Thyroid gland (tissue), 4 donors: ENCODE data around the gene CHST13. TPM values are rescaled to one million over a fixed set of nuclear protein-coding genes. Genes with fewer than 3 reads are reported as not detected.

Source experiments
- DNase-seq, 2 donors: peaks; one replicate each; pipeline ENCODE4 v3.0.0-alpha.2; 2019
- H3K27ac ChIP-seq, 3 donors: fragments of 200-600 bp; sonication (generic); 1 replicate in 2 of 3; 2 replicates in 1 of 3; pipeline ENCODE4 v1.5.1; 2016 to 2019; ENCODE audit warnings: mild to moderate bottlenecking in 1 of 3, moderate library complexity in 1 of 3
- H3K27me3 ChIP-seq: fragments of 200-600 bp; sonication (generic); one replicate; pipeline ENCODE4 v1.5.1; 2019
- H3K36me3 ChIP-seq, 2 donors: fragments of 200-600 bp; sonication (generic); one replicate each; pipeline ENCODE4 v1.5.1; 2016 to 2019
- H3K4me1 ChIP-seq, 2 donors: fragments of 200-600 bp; sonication (generic); one replicate each; pipeline ENCODE4 v1.5.1; 2017 to 2019
- H3K4me3 ChIP-seq, 3 donors: fragments of 200-600 bp; sonication (generic); replicated peaks in 1 of 3; 1 replicate in 2 of 3; 2 replicates in 1 of 3; pipeline ENCODE4 v1.5.1; 2016; ENCODE audit warnings: mild to moderate bottlenecking in 1 of 3
- H3K9me3 ChIP-seq: fragments of 200-600 bp; sonication (generic); one replicate; pipeline ENCODE4 v1.5.1; 2017
- POLR2A ChIP-seq, 2 donors: fragments of 450-650 bp; IDR thresholded peaks; one replicate each; pipeline ENCODE4 v1.6.1; 2017; ENCODE audit warnings: antibody characterized with exemption in 2 of 2, mild to moderate bottlenecking in 2 of 2, moderate library complexity in 1 of 2
- WGBS, 2 donors: methylation state at CpG; one replicate each; pipeline ENCODE4 v1.1.5; 2017; 5-methylcytosine and 5-hydroxymethylcytosine counted together
- intact Hi-C: fragments of 100-400 bp; cut with DNase I; formaldehyde crosslinking; loops from one replicate; pipeline ENCODE4 v1.15.1; 2023
- total RNA-seq, 4 donors: library from RNA; depleted of rRNA; stranded (reverse); fragments of >200 nt; gene quantifications; one replicate each; pipeline ENCODE4 v1.2.3, GENCODE V29; 2016
- TF ChIP-seq, protein P1 (sequence below), 6 experiments: fragments of 200-600 bp in 3 of 6; fragments of 450-650 bp in 3 of 6; sonication (generic) in 3 of 6; IDR thresholded peaks; one replicate each; pipeline ENCODE4 v1.5.1; 2016 to 2019; ENCODE audit warnings: antibody characterized with exemption in 6 of 6, mild to moderate bottlenecking in 2 of 6, inconsistent platforms in 1 of 6, moderate library complexity in 1 of 6

The CHST13 gene
- total RNA-seq, 4 donors from 2014 or later, result 0.13 to 0.56 TPM; not detected in 2

DNA sequence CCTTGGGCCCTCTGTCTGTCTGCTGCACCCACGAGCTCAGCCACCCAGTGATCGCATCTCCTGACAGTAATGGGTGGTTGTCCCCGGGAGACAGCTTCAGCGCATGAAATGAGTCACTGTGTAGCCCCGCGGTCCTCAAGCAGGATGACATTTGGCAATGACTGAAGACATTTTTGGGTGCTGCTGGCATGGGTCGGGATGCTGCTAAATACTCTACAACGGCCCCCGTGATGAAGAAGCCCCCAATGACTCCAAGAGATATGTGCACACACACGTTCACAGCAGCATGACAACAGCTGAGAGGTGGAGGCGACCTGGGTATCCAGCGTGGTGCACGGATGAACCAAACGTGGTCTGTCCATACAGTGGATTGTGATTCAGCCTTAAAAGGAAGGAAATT, 30.9 kb upstream of the CHST13 start:
- Histone ChIP-seq H3K36me3 (no peaks in the 10 kb centered on the region), H3K27me3 (no peaks in the 10 kb centered on the region), H3K4me1 (no peaks in the 10 kb centered on the region), H3K9me3 (no peaks in the 10 kb centered on the region), H3K27ac (no peak overlapping the region), H3K4me3 (no peak overlapping the region)
- no peak for DNase-seq
- TF ChIP-seq POLR2A (IDR thresholded peaks at IDR 0.05), result no peak
- TF ChIP-seq, protein P1, sequence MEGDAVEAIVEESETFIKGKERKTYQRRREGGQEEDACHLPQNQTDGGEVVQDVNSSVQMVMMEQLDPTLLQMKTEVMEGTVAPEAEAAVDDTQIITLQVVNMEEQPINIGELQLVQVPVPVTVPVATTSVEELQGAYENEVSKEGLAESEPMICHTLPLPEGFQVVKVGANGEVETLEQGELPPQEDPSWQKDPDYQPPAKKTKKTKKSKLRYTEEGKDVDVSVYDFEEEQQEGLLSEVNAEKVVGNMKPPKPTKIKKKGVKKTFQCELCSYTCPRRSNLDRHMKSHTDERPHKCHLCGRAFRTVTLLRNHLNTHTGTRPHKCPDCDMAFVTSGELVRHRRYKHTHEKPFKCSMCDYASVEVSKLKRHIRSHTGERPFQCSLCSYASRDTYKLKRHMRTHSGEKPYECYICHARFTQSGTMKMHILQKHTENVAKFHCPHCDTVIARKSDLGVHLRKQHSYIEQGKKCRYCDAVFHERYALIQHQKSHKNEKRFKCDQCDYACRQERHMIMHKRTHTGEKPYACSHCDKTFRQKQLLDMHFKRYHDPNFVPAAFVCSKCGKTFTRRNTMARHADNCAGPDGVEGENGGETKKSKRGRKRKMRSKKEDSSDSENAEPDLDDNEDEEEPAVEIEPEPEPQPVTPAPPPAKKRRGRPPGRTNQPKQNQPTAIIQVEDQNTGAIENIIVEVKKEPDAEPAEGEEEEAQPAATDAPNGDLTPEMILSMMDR (IDR thresholded peaks at IDR 0.05), result no peak
- WGBS, 2 donors, result 80 to 98% methylated on average over 12 to 13 of the region's 14 CpGs
- intact Hi-C loops, result no loop called here

DNA sequence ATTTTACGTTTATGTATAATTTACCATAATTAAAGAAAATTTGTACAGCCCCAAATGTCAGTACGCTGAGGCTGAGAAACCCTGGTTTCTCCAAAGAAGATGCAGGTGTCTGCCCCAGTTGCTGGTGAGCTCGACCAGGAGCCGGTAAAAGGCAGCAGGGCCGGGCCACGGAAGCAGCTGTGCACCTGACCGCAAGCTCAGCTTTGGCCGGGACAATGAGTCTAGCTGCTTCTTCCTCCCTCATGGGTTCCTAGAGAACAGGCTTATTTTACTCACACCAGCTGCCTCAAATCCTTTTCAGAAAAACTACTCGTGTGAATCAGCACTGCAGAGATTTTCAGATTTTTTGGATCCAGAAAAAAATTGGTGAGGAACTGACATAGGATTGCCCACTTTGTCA, 30.2 kb upstream of the CHST13 start:
- intact Hi-C loops, result no loop called here
- Histone ChIP-seq H3K27ac (no peak overlapping the region), H3K4me1 (no peaks in the 10 kb centered on the region), H3K36me3 (no peaks in the 10 kb centered on the region), H3K27me3 (no peaks in the 10 kb centered on the region), H3K4me3 (no peak overlapping the region), H3K9me3 (no peaks in the 10 kb centered on the region)
- no peak for DNase-seq
- TF ChIP-seq, protein P1 (IDR thresholded peaks at IDR 0.05), result no peak
- TF ChIP-seq POLR2A (IDR thresholded peaks at IDR 0.05), result no peak
- WGBS, 2 donors, result 62 to 81% methylated on average over 9 of the region's 9 CpGs

DNA sequence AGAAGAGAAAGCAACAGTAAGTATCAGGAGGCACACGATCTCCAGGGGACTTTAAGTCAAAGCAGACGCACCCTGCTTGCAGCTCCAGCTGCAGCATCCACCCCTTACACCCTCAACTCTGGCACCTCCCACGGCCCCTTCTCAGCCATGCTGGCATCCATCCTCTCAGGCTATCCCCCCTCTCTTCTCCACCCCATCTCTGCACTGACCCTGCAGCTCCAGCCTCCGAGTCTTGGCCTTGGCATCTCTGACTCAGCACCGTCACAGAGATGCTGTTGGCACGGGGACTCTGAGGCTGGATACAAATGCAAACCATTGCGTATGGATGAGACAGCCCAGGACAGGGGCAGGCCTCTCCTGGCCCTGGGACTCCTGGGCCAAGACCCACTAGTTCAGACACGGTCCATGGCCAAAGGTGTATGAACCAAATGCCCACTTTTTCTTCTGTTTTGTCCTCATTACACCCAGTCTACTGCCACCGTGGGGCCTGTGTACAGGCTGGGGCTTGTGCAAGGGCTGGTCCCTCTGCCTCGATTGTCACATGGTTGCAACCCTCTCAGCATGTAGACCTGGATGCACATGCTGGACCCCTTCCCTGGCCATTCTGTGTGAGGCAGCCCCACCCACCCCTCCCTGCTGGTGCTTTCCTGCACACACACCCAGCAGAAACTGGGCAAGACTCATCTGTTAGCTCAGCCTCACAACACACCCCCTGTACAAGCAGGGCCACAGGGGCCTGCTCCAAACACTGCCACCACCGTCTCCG, 29.6 kb upstream of the CHST13 start:
- no peak for TF ChIP-seq POLR2A (IDR thresholded peaks at IDR 0.05)
- TF ChIP-seq, protein P1 (IDR thresholded peaks at IDR 0.05), result no peak
- WGBS, 2 donors, result 74 to 77% methylated on average over 12 of the region's 12 CpGs
- Histone ChIP-seq H3K4me3 (no peak overlapping the region), H3K9me3 (no peaks in the 10 kb centered on the region), H3K36me3 (no peaks in the 10 kb centered on the region), H3K4me1 (no peaks in the 10 kb centered on the region), H3K27me3 (no peaks in the 10 kb centered on the region), H3K27ac (no peak overlapping the region)
- intact Hi-C loops, result no loop called here
- no peak for DNase-seq

DNA sequence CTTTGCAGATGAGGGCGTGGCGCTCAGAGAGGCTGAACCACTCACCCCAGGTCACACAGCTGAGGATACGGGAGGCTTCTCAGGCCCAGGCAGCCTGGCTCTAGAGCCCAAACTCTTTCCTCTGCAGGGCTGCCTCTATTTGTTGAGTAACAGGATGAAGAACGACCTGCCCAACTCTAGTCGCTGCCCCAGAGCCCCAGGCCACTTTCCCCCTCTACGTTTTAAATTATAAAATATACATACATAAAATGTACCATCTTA, 29.1 kb upstream of the CHST13 start:
- no peak overlapping the region for H3K27ac ChIP-seq
- intact Hi-C loops, result no loop called here
- H3K36me3 ChIP-seq, result no peaks in the 10 kb centered on the region
- 87 to 92% methylated on average over 6 of the region's 6 CpGs for whole genome bisulfite sequencing, 2 donors
- H3K4me1 ChIP-seq, result no peaks in the 10 kb centered on the region
- H3K9me3 ChIP-seq, result no peaks in the 10 kb centered on the region
- H3K27me3 ChIP-seq, result no peaks in the 10 kb centered on the region
- no peak for DNase-seq
- TF ChIP-seq, protein P1 (IDR thresholded peaks at IDR 0.05), result no peak
- TF ChIP-seq POLR2A (IDR thresholded peaks at IDR 0.05), result no peak
- no peak overlapping the region for H3K4me3 ChIP-seq

DNA sequence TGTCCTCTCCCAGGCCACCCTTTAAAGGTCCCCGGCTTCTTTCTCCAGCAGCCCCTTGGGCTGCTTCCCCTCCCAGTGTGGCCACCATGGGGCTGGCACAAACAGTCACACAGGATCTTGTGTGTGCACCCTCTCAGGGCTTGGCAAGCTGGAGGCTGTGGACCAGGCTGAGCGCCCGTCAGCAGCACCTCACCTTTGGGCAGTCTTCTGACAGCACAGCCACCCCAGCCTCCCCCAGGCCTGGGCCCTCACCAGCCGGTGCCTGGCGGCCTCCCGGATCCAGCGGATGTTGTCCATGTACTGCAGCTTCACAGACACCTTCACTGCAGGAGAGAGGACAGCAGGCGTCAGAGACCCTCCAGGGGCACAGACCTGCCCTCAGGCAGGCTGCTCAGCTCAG, 28.2 kb upstream of the CHST13 start:
- 91 to 98% methylated on average over 3 of the region's 8 CpGs for WGBS, 2 donors
- Histone ChIP-seq H3K36me3 (no peaks in the 10 kb centered on the region), H3K27me3 (no peaks in the 10 kb centered on the region), H3K9me3 (no peaks in the 10 kb centered on the region), H3K27ac (no peak overlapping the region), H3K4me3 (no peak overlapping the region), H3K4me1 (no peaks in the 10 kb centered on the region)
- DNase-seq, result no peak
- intact Hi-C loops, result no loop called here
- TF ChIP-seq POLR2A (IDR thresholded peaks at IDR 0.05), result no peak
- TF ChIP-seq, protein P1 (IDR thresholded peaks at IDR 0.05), result no peak
